Heart left ventricle (tissue), 13 donors: ENCODE data around the gene CTDP1.

Experiments used
- POLR2A ChIP-seq, 2 donors: fragments of 450-650 bp; IDR thresholded peaks; one replicate each; pipeline ENCODE4 v1.6.1; 2017; ENCODE audit warnings: antibody characterized with exemption in 2 of 2, mild to moderate bottlenecking in 2 of 2, moderate library complexity in 2 of 2
- TF ChIP-seq, protein P1 (sequence below), 12 donors: fragments of 200-600 bp; sonication (generic) in 4 of 12; IDR thresholded peaks; one replicate each; pipeline versions ENCODE4 v1.5.0 to v1.8.0; 2018 to 2022; ENCODE audit warnings: antibody characterized with exemption in 12 of 12, mild to moderate bottlenecking in 5 of 12
- donor health status: ischemic (EF 13 %, LVEDD 7.1; RV severe dilation, severe dysfunction).
- donor health status: DM: no; HTN: yes; CAD: no.
- donor health status: DM: no; HTN: no; CAD: no.
- donor health status: ischemic (EF 25% LVEDD 6.9; RV normal size, moderate dysfunction).
- donor health status: ischemic (EF 25% LVEDD 5.7; RV mildly dilated, moderate dysfunction).
- donor health status: ischemic (EF 35%, LVEDD 5.7; RV mildly dilated, moderate dysfunction).
- donor health status: nonischemic (EF 11% LVEDD 7.7; RV severe dilation, severe dysfunction).
- donor health status: DM: yes; HTN: yes; CAD: no.
- donor health status: PGD.
- donor health status: ischemic (EF 29% LVEDD 5.4; RV normal size, mild dysfunction).
- donor health status: nonischemic (EF 23%, LVEDD 6.1; RV moderate dilation, normal function).

DNA sequence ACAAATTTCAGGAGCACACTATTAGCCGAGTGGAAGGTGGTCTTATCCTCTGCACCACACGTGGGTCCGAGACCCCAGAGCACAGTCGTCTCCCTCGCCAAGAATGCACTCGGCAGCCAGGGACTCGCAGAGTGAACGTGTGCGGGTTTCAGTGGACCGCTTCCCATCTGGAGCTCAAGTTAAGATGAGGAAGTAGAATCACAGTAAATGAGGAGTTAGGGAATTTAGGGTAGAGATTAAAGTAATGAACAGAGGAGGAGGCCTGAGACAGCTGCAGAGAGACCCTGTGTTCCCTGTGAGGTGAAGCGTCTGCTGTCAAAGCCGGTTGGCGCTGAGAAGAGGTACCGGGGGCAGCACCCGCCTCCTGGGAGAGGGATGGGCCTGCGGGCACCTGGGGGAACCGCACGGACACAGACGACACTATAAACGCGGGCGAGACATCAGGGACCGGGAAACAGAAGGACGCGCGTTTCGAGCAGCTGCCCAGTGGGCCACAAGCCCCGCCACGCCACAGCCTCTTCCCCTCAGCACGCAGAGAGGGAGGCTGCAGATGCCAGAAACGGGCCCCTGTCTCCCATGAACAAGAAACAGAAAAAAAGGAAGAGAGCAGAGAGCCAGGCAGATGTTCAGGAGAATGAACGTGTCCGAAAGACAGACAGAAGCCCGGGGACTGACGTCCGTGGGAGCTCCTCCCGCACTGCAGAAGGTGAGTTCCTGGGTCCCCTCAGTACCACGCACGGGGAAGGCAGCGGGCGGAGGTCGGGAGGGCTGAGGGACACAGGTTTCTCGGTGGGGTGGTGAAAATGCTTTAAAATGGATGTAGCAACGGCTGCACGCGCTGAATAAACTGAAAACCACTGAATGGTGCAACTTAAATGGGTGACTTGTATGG is 112.7 kb downstream of the CTDP1 start:
- TF ChIP-seq, protein P1, sequence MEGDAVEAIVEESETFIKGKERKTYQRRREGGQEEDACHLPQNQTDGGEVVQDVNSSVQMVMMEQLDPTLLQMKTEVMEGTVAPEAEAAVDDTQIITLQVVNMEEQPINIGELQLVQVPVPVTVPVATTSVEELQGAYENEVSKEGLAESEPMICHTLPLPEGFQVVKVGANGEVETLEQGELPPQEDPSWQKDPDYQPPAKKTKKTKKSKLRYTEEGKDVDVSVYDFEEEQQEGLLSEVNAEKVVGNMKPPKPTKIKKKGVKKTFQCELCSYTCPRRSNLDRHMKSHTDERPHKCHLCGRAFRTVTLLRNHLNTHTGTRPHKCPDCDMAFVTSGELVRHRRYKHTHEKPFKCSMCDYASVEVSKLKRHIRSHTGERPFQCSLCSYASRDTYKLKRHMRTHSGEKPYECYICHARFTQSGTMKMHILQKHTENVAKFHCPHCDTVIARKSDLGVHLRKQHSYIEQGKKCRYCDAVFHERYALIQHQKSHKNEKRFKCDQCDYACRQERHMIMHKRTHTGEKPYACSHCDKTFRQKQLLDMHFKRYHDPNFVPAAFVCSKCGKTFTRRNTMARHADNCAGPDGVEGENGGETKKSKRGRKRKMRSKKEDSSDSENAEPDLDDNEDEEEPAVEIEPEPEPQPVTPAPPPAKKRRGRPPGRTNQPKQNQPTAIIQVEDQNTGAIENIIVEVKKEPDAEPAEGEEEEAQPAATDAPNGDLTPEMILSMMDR (IDR thresholded peaks at IDR 0.05): no peak
- no peak for TF ChIP-seq POLR2A (IDR thresholded peaks at IDR 0.05)
